ENCODE measurements around the gene ZNF12.
"Not testable (repeated sequence)": the region's sequence is repeated elsewhere in the genome, so short reads cannot be mapped to it uniquely, and the experiment has no call there.

Gene ZNF12
- 33.0 to 44.3 reads per million in 2 donors for total RNA-seq

DNA sequence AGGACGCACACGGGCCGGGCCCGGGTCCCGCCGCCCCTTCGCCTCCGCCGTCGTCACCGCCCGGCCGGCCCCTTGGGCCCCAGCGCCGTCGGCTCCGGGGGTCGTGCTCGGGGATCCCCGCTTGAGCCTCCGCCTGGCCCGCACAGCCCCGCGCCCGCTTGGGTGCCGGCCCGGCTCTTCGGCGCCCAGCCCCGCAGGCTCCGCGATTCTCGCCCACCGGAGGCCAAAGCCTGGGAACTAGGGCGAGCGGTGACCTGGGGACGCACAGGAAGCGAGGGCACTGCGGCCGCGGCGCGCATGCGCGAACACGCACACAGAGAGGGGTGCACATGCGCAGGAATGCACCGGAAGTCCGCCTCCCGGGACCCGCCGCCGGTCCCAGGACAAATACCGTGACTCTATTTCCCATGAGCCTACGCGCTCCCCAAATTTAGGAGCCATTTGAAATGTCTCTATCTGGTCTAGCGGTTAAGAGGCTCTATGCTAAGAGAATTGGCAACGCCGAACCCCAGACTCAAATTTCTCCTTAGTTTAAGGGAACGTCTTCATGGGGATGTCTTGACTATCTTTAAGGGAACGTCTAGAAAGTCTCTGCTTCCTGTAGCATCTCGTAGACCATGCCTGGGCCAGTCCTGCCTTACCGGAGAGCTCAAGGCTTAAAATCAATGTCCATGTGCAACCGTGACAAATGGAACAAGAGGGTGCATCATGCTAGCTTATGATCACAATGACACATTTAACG lies at the start of gene ZNF12:
Gene ZNF12 (minus strand): TSS at position 282 of the 742 bp plus-strand sequence. CDS start 1,774 bp downstream, outside the sequence.
- peak; percentile 85 to 96 (median 93) for DNase-seq

DNA sequence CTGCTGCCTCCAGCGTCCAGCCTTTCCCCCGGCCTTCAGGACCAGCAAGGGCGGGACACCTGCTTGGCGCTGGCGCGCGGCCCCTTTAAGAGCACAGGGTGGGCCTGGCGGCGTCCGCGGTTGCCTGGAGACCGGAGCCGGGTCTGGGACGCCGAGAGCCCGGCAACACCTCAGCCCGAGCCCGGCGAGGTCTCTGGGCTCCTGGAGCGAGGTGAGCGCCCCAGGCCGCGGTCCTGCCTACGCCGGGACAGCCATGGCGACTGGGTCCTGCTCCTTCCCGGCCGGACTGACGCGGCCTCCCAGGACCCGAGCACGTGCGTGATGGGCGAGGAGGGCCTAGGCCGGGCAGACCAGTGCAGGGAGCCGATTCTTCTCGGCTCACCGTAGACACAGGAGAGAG lies 47.2 kb upstream of the ZNF12 start, which contains the start of gene RSPH10B2:
Gene RSPH10B2 (plus strand): TSS at position 140 of the 400 bp plus-strand sequence. CDS start 3,575 bp downstream, outside the sequence.
- not testable (repeated sequence) for DNase-seq

DNA sequence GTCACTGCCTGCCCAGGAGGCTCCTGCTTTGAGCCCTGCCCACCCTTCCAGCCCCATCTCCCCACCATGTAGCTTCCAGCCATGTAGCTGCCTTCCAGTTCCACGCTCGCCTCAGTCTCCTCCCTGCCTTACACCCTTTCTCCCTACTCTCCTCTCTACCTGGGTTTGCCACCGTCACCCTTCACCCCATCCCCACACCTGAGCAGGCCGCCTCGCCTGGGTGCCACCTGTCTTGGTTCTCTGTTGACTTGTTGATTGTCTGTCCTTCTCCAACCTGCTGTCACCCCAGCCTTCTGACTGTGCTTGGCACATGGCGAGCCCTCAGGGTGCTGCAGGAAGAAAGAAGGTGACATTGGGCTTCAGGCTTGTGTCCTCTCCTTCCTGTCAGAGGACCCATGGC lies 43.4 kb upstream of the ZNF12 start:
- DNase-seq, result not testable (repeated sequence)

DNA sequence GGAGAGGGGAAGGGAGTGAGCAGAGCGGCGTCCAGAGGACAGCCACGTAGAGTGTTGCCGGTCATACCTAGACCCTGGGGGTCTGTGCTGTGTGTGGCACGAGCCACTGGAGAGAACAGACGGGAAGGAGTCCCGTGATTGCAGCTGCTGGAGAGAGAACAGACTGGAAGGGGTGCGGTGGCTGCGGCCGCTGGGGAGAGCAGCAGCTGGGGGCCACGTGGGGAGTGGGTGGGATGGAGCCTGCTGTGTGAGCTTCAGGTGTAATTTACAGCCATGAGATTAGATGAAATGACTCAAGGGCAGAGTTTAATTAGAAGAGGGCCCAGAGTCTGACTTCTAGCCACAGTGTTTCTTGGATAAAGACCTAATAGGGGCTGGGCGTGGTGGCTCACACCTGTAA lies 42.6 kb upstream of the ZNF12 start:
- DNase-seq, result not testable (repeated sequence)

DNA sequence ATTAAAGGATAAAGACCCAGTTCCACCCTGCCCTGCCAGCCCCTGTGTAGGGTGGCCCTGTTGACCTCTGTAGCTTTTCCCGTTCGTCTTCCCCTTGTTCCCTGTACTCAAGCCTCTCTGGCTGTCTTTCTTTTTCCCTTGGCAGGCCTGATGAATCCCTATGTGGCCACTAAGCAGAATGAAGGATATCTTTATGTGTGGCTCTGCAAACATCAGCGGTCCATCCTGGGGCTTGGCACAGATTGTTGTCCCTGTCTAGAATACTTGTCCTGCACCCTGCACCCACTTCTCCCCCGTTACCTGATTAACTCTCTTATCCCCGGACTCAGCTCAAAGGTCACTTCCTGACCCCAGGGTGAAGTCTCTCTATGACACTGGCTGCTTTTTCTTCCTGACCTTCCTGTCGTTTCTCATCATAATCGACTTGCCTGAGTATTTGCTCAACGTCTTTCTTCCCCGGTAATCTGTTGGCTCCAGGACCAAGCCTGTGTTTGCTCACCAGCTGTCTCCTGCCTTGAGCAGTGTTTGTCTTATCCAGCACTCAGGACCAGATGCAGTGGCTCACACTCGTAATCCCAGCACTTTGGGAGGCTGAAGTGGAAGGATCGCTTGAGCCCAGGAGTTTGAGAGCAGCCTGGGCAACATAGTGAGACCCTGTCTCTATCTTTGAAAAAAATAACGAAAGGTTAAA lies 37.8 kb upstream of the ZNF12 start:
- not testable (repeated sequence) for DNase-seq

DNA sequence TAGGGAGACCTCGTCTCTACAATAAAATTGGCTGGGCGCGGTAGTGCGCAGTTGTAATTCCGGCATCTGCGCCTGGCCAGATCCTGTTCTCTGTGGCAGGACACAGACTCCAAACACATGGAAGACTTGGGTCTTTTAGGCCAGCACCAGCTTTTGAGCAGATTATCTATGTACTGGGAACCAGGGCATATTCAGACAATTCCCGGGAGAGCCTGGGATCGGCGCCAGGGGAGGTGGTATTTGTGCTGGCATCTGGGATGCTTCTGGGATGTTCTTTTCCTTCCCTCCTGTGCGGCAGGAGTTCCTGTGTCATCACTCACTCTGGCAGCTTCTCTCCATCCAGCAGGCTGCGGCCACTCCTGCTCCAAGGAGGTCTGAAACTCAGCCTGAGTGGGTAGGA lies 31.7 kb upstream of the ZNF12 start:
- not testable (repeated sequence) for DNase-seq

DNA sequence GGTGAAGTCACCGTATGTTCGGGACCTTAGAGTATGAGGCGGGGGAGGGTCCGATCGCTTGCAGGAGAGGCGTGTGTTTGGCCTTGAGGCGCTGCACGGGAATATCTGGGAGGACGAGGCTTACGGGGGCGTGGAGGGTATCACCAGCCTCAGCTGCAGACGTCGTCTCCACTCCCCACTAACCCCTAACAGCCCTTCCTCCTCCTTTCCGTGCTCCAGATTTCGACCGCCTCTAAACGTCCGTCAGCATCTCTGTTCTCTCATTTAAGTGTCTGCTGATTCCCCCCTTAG lies 23.5 kb upstream of the ZNF12 start:
- no peak for DNase-seq

DNA sequence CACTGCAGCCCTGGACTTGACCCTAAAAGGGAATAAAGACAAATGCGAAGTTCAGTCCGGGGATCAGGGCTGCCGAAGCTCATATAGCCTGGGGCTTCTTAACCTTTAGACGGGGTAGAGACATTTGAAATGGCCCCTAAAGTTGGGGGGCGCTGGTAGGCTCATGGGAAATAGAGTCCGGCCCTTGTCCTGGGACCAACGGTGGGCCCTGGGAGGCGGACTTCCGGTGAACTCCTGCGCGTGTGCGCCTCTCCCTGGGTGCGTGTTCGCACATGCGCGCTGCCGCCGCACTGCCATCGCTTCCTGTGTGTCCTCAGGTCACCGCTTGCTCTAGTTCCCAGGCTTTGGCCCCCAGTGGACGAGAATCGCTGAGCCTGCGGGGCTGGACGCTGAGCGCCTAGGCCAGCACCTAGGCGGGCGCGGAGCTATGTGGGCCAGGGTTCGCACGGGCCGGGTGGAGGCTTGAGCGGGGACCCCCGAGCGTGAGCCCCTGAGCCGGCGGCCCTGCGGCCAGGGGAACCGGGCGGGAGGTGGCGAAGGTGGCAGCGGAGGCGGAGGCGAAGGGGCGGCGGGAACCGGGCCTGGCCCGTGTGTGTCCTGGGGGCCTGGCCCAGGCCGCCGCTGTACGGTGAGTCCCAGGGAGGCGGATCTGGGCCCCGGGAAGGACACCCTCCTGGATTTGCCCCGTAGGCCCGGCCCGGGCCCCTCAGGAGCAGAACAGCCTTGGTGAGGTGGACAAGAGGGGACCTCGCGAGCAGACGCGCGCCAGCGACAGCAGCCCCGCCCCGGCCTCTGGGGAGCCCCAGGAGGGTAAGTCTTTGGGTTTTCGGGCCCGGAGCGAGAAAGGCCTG lies 23.0 kb upstream of the ZNF12 start:
- peak; percentile 46 to 90 (median 68) for DNase-seq

DNA sequence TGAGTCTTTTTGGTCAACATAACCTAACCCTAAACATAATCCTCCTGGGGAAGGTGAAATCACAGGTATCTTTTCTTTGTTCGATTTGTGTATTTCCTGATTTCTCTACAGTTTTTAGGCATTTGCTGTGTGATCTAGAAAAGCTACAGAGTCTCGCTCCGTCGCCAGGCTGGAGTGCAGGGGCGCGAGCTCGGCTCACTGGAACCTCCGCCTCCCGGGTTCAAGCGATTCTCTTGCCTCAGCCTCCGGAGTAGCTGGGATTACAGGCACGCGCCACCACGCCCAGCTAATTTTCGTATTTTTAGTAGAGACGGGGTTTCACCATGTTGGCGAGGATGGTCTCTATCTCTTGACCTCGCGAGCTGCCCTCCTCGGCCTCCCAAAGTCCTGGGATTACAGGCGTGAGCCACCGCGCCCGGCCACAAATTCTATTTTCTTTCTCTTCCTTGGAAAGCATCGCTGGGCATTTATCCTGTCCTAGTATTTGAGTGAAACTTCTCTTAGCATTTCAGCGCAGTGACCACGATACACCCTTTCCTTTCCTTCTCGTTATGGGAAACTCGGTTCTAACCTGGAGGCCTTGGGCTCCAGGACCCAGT lies 22.2 kb upstream of the ZNF12 start:
- DNase-seq, result not testable (repeated sequence)

DNA sequence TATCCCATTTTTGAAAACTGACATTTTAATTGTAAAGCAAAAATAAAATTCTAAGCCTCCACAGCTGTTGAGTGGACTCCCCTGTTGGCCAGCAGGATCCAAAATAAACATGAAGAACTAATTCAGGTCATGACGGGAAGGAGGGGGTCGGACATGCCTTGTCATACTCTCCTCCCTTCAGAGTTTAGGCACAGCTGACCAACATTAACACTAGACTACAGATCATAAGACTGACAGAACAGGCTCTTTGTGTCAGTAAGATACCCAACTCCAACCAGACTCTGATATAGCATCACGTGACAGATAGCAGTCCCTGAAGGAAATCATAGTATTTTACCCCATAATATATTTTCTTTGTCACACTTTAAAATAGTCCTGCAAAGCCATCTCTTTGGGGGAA lies 20.9 kb upstream of the ZNF12 start:
- DNase-seq, result no peak

DNA sequence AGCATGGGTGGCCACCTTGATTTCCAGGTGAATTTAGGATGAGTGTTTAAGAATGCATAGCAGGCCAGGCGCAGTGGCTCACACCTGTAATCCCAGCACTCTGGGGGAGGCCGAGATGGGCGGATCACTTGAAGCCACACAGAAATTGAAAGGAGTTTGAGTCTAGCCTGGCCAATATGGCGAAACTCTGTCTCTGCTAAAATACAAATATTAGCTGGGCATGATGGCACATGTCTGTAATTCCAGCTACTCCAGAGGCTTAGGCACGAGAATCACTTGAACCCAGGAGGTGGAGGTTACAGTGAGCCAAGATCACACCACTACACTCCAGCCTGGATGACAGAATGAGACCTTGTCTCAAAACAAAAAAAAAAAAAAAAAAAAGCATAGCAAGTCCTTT lies 19.6 kb upstream of the ZNF12 start:
- DNase-seq, result not testable (repeated sequence)

DNA sequence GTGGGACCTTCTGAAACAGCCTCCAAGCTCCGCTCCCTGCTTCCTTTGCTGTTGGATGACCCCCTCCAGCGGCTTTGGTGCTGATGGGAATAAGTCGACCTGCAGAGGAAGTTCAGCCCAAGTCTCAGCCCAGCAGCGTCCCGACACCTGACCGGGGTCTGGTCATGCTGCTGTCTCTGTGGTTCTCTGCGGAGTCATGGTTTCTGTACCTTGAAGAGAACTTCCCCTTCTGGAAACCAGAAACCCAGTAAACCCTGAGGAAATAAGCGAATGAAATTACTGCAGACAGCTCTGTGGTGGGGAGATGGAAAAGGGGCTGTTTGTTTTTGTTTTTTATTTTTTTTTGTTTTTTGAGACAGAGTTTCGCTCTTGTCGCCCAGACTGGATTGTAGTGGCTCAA lies 18.3 kb upstream of the ZNF12 start:
- no peak for DNase-seq

DNA sequence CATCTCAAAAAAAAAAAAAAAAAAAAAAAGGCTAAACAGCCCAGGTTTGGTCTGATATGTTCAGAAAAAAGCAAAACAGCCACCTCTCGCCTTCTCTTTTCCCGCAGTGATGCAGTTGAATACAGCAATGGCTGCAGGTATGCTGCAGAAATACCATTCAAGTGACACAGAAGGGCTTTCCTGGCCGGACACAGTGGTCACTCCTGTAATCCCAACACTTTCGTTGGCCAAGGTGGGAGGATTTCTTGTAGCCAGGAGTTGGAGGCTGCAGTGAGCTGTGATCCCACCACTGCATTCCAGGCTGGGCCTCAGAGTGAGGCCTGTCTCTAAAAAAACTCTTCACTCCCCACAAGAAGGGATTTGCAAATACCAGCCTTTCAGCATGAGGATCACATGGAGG lies 17.6 kb upstream of the ZNF12 start:
- DNase-seq, result not testable (repeated sequence)

DNA sequence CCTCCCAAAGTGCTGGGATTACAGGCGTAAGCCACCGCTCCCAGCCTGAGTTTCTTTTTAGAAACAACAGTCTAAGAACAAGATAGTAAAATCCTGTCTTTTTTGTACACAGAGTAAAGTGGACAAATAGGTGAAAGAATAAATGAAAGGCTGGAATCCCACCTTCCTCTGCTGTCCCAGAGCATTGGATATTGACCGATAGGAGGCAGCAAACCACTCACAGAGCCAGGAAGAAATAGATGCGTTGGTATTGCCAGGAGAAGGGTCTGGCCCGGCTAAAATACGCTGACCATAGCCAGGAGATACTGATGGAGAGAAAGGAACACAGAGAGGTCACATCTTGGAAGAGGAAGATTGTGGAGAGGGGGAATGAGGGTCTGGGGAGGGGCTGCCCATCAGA lies 11.4 kb upstream of the ZNF12 start:
- DNase-seq, result no peak

DNA sequence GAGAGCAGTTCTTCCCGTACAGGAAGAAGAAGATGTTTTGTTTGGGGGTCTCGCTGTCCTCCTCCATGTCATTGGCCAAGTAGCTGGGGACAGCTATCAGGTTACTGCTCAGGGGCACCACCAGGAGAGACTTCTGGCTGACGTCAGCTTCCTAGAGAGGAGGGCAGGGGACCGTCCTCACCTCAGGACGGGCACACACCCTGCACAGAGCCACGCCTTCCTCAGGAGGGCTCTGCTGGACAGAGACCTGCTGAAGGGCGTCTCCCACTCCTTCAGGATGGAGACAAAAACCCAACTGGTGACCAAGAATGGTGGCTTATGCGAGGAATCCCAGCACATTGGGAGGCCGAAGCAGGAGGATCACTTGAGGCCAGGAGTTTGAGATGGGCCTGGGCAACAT lies 9.2 kb upstream of the ZNF12 start:
- not testable (repeated sequence) for DNase-seq

DNA sequence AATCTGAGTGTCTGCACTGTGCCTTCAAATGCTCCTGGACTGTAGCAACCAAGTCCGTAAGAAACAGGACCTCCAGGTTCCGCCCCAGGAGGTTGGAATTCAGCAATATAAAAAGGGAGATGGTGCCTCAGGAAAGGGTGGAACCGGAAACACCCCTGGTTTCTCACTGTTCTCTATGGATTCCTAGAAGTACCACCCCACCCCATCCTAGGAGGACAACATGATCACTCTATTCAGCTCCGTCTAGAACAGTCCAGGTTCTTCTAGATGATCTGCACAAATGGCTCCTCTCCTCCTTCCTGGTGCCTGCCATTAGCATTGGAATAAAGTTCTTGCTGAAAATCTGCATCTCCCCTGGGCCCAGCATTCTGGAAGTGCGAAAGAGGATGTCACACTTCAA lies 7.6 kb upstream of the ZNF12 start:
- no peak for DNase-seq

DNA sequence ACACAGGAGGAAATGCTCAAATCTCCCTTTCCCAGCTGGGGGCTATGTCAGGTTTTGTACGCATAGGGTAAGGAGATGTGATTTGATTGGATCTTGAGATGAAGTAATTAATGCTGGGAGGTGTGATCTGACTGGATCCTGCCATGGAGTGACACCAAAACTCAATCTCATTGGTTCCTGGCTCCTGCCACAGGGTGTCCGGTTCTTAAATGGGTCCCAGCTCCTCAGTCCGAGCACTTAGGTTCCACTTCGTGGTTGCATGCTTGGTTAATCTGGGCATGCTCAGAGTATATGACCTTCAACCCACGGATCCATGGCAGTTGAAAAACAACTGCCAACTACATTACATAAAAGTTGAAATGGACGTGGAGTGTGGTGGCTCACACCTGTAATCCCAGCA lies 3.1 kb upstream of the ZNF12 start:
- no peak for DNase-seq

DNA sequence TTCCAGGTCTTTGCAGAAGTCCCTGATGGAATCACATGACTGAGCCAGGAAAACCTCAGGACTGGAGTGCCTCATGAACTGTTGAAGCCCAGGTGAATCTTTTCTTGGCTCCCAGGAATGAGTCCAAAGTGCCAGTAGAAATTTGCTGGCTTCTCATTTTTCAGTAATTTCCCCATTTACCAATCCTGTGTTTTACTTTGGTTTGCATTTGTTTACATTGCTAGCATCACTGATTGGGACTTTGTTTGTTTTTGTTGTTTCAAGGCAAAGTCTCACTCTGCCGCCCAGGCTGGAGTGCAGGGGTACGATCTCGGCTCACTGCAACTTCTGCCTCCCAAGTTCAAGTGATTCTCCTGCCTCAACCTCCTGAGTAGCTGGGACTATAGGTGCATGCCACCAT lies 1.6 kb upstream of the ZNF12 start:
- no peak for DNase-seq

DNA sequence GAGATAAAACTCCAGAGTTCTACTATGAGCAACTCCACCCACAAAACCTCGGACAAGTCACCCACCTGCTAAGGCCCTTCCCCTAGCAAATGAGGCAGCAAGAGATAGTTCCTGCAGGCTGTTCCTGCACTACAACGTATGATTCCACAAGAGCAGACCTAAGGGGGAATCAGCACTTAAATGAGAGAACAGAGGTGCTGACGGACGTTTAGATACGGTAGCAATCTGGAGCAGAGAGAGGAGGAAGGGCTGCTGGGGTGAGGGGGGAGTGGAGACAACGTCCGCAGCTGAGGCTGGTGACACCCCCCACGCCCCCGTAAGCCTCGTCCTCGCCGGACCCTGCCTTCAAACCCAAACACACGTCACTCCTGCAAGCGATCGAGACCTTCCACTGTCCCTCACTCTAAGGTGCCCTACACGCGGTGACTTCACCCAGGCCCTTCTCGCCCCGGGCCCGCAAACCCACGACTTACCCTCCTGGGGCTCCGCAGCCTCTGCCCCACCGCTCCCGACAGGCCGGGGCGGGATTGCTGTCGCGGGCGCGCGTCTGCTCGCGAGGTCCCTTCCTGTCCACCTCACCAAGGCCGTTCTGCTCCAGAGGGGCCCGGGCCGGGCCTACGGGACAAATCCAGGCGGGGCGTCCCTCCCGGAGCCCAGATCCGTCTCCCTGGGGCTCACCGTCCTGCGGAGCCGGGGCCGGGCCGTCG lies 635 bp downstream of the ZNF12 start:
- peak in 2 of 5 experiments; percentile 7 to 46 for DNase-seq

DNA sequence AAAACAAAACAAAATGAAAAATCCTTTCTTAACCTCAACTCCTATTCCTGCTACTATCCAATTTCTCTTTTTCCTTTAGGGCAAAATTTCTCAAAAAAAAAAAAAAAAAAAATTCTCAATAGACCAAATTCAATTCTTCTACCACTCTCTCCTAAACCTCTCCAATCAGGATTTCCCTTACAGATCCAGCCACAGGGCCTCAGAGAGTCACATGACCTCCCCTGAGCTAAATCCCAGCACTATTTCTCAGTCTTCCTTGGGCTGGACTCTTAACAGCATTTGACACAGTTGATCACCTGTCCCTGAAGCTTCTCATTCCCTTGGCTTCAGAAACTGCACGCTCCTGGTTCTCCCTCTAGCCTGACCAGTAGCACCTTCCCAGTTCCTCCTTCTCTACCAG lies 4.9 kb downstream of the ZNF12 start:
- no peak for DNase-seq

DNA sequence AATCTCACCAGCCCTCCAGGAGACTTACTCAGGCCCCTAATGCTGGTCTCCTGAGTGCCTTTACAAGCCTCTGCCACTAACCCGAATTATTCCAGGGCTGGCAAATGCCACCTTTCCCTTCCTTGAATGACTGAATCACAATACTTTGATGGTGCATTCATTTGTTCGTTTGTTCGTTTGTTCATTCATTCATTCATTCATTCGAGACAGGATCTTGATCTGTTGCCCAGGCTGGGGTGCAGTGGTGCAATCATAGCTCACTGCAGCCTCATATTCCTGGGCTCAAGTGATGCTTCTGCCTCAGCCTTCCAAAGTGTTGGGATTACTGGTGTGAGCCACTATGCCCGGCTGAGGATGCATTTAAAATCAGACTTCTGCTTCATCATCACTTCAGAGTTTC lies 6.0 kb downstream of the ZNF12 start:
- DNase-seq, result no peak

DNA sequence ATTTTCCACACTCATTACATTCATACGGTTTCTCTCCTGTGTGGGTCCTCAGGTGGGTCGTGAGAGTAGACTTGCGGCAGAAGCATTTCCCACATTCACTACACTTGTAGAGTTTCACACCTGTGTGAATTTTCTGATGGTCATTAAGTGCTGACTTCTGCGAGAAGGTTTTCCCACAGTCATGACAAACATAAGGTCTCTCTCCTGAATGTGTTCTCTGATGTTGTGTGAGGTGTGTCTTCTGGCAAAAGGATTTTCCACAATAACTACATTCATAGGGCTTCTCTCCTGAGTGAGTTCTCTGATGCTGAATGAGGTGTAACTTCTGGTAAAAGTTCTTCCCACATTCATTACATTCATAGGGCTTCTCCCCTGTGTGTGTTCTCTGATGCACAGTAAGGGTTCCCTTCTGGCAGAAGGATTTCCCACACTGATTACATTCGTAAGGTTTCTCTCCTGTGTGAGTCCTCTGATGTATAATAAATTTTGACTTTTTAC lies 15.1 kb downstream of the ZNF12 start:
- peak in 1 of 5 experiments; percentile 46 for DNase-seq

Data from T-helper 2 cell (primary cell).